H54 (cell line): ENCODE results near the gene TMPRSS12.
"Not testable (repeated sequence)": the region's sequence is repeated elsewhere in the genome, so short reads cannot be mapped to it uniquely, and the experiment has no call there.

Source experiments
- DNase-seq: peaks from one replicate; pipeline ENCODE4 v3.0.0; 2011; ENCODE audit warnings: low spot score, mixed read lengths; ENCODE audit not compliant: insufficient read length
- FAIRE-seq: peaks from 3 replicates; lab custom pipeline; 2011; peaks lifted over from hg19 to GRCh38; lab: Jason Lieb, UNC
- POLR2A ChIP-seq: IDR thresholded peaks from 2 replicates; pipeline ENCODE4 v1.6.1; 2011; ENCODE audit warnings: low read depth, mild to moderate bottlenecking, low read length

Gene TMPRSS12

DNA sequence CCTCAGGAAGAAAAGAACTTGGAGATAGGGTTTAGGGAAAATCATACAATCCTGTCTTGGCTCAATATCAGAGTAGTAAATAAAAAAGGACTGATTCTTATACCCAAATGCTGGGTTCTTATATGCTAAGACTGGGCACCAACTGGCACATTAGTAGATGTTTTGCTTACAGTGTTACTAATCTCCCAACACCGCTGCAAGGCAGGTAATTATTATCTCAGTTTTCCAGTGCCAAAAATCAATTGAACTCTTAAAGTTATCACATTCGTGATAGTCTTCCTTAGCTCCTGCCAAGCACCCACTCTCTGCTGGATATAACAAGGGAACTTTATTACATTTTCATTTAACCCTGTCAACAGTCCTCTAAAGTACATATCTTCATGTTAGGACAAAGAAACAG lies 84.6 kb downstream of the TMPRSS12 start:
- no peak for TF ChIP-seq POLR2A
- DNase-seq (no peak), FAIRE-seq (no peak)

DNA sequence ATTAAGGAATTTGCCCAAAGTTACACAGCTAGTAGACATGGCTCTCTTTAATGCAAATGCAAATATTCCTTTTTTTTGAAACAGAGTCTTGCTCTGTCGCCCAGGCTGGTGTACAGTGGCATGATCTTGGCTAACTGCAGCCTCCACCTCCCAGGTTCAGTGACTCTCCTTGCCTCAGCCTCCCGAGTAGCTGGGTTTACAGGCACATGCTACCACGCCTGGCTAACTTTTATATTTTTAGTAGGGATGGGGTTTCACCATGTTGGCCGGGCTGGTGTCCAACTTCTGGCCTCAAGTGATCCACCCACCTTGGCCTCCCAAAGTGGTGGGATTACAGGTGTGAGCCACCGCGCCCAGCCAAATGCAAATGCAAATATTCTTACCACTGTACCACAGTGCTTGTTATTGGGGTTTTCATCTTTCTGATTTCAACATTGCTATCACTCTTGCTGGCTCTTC lies 85.1 kb downstream of the TMPRSS12 start:
- FAIRE-seq, result no peak
- DNase-seq, result no peak
- no peak for TF ChIP-seq POLR2A

DNA sequence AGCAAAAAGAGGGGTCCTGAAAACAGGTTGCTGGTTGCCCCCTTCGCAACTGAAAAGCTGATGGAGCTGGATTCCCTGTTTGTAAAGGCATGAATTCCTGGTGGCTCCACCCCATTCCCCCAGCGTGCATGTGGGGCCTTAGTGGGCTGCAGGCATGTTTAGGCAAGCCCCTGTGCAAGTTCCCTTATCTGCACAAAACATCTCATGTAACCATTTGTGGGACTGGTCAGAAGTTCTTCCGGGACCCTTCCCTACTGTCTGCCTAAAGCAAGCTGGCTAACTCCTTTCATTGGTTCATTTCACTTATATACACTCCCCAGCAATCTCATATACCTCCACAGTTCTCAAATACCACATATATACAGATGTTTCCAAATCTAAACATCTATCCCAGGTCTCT lies 85.7 kb downstream of the TMPRSS12 start:
- DNase-seq, result no peak
- no peak for FAIRE-seq
- TF ChIP-seq POLR2A, result no peak

GRCh38 chr12:50929831-50930230 lies 87.1 kb downstream of the TMPRSS12 start:
- FAIRE-seq (no peak), DNase-seq (no peak)
- TF ChIP-seq POLR2A, result no peak

GRCh38 chr12:50930477-50930876 lies 87.8 kb downstream of the TMPRSS12 start:
- DNase-seq, FAIRE-seq: not testable (repeated sequence)

GRCh38 chr12:50932787-50933280 lies 90.1 kb downstream of the TMPRSS12 start:
- DNase-seq (no peak), FAIRE-seq (no peak)
- TF ChIP-seq POLR2A, result no peak

GRCh38 chr12:50933459-50934124 lies 90.9 kb downstream of the TMPRSS12 start:
- no peak for TF ChIP-seq POLR2A
- DNase-seq (no peak), FAIRE-seq (no peak)

DNA sequence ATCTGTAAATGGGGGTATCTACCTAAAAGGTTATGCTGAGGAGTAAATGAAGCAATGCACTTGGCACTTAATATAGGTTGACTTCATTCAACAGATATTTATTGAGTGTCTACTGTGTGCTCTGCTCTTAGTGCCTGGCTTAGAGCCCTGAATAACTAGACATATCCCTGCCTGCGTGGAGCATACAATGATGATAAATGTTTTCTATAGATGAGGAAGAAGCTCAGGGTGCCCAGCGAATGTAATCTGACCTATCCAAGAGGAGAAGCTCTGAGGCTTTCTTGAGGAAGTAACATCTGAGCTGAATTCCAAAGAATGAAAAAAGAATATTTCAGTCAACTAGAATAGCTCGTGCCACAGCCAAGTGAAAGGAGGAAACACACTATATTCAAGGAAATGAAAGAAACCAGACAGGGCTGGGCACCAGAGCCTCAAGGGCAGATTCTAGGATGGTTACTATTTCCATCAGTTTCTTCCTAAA lies 91.7 kb downstream of the TMPRSS12 start:
- TF ChIP-seq POLR2A, result no peak
- FAIRE-seq (no peak), DNase-seq (no peak)

DNA sequence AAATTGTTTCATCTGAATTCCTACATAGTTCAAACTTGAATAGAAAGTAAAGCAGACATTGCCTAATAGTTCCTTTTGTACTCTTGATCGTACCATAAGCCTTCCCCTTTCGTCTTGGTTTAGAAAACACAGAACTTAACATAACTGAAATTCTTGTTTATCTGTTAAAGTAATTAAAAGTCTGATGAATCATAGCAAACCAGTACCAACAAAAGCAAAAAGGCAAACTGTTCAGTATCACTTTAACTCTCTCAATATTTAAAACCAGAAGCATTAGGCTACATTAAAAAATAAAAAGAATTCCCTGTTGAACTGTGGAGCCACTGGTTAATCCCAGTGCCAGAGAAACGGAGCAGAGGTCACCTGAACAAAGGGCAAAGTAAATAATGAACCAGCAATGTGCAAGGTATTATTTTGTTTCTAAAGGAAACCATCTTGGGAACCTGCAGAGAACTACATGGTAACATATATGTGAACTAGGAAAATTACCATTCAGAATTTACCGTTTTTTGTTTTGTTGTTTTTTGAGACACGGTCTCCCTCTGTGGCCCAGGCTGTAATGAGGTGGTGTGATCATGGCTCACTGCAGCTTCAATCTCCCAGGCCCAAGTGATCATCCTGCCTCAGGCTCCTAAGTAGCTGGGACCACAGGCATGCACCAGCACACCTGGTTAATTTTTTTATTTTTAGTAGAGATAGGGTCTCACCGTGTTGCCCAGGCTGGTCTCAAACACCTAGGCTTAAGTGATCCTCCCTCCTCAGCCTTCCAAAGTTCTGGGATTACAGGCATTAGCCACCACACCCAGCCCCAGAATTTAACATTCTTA lies 92.5 kb downstream of the TMPRSS12 start:
- no peak for TF ChIP-seq POLR2A
- FAIRE-seq, result no peak
- DNase-seq, result no peak

DNA sequence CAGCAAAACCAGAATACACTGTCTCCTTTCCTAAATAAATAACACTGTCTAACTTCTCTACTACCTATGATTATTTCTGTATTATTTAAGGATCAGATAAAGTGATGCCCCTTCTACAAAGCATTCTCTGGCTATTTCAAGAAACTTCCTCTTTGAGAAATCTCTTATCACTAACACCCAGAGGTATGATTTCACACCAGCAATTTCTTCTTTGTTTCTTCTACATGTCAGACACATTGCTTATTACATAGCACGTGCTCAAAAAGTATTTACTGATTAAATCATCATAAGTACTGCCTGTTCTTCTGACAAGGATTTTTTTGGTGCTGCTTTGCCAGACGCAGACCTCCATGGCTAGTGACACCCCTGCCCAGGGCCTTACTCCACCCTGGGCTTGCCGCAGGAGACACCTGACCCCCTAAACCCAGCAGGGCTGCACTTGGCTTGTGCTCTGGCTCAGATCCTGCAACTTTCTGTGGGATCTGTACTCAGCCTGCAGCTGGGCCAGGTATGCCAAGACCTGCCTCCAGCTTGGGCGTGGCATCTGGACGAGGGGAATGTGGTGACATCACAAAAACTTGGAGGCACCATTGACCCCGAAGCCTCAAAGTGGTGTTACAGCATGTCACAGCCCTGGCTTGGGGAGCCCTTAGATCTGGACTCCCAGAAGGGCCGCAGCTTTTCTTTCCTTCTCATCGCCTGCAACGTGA lies 94.2 kb downstream of the TMPRSS12 start:
- FAIRE-seq (no peak), DNase-seq (no peak)
- TF ChIP-seq POLR2A, result no peak
